Suppressor macrophage treated with lipopolysaccharide for 1 hour (primary cell): ENCODE results near the gene FGFR1OP2.

Source experiments
- DNase-seq, 3 donors: peaks; one replicate each; pipeline ENCODE4 v3.0.0-alpha.2; 2020 to 2022

The FGFR1OP2 gene

GRCh38 chr12:27005495-27005894 is 67.2 kb downstream of the FGFR1OP2 start:
- DNase-seq, result no peak

GRCh38 chr12:27006797-27007467 is 68.7 kb downstream of the FGFR1OP2 start:
- DNase-seq, result no peak

GRCh38 chr12:27008081-27008480 is 69.8 kb downstream of the FGFR1OP2 start:
- DNase-seq, result peak in 2 of 3 donors; percentile 24 to 39

- DNase-seq, result peak in 1 of 3 donors; percentile 27
Measured at GRCh38 chr12:27009881-27010301, 71.6 kb downstream of the FGFR1OP2 start.

- DNase-seq, result no peak
Measured at GRCh38 chr12:27012239-27012981, 74.1 kb downstream of the FGFR1OP2 start.

GRCh38 chr12:27012982-27013255 is 74.6 kb downstream of the FGFR1OP2 start:
- no peak for DNase-seq

GRCh38 chr12:27013611-27014084 is 75.4 kb downstream of the FGFR1OP2 start:
- DNase-seq, result peak in 2 of 3 donors; percentile 26 to 37

GRCh38 chr12:27014085-27014858 is 76.0 kb downstream of the FGFR1OP2 start, which contains the start of gene TM7SF3:
Gene TM7SF3 (minus strand): TSS chr12:27014384. CDS start chr12:27014168, 216 bp downstream.
- peak; percentile 93 to 97 (median 97) for DNase-seq

GRCh38 chr12:27014859-27015729 is 76.8 kb downstream of the FGFR1OP2 start:
- DNase-seq, result peak in 1 of 3 donors; percentile 22

- peak; percentile 47 to 81 (median 76) for DNase-seq
Measured at GRCh38 chr12:27015730-27016076, 77.4 kb downstream of the FGFR1OP2 start.
